Endodermal cell (in vitro differentiated cells): ENCODE measurements around the gene INSC. TPM values are rescaled to one million over a fixed set of nuclear protein-coding genes. Genes with fewer than 3 reads are reported as not detected.

Source experiments
- DNase-seq: peaks from one replicate; pipeline ENCODE4 v3.0.0-alpha.2; 2017
- H3K27ac ChIP-seq: 2 replicates; pipeline ENCODE4 v1.5.1; 2013; ENCODE audit warnings: mild to moderate bottlenecking, low read depth, low read length, moderate library complexity
- H3K27me3 ChIP-seq: 2 replicates; pipeline ENCODE4 v1.6.1; 2013; ENCODE audit warnings: mild to moderate bottlenecking, low read length, moderate library complexity; ENCODE audit not compliant: insufficient read depth, control insufficient read depth, poor library complexity, severe bottlenecking
- H3K36me3 ChIP-seq: 2 replicates; pipeline ENCODE4 v1.7.0; 2013; ENCODE audit warnings: mild to moderate bottlenecking, low read length, moderate library complexity; ENCODE audit not compliant: control insufficient read depth, insufficient read depth
- H3K4me1 ChIP-seq: one replicate; pipeline ENCODE4 v1.7.0; 2013; ENCODE audit warnings: low read length; ENCODE audit not compliant: control insufficient read depth, insufficient read depth
- H3K4me3 ChIP-seq: 2 replicates; pipeline ENCODE4 v1.5.1; 2013; ENCODE audit warnings: mild to moderate bottlenecking, low read length, moderate library complexity
- H3K9ac ChIP-seq: 2 replicates; pipeline ENCODE4 v1.6.1; 2013; ENCODE audit warnings: mild to moderate bottlenecking, low read length, moderate library complexity; ENCODE audit not compliant: poor library complexity, severe bottlenecking; ENCODE audit errors: extremely low read depth
- H3K9me3 ChIP-seq: 2 replicates; pipeline ENCODE4 v1.6.1; 2013; ENCODE audit warnings: mild to moderate bottlenecking, low read length, moderate library complexity; ENCODE audit not compliant: control insufficient read depth
- H3K27ac Mint-ChIP-seq: 2 replicates; pipeline ENCODE4 v1.8.0; 2020; ENCODE audit warnings: mixed read lengths
- H3K27me3 Mint-ChIP-seq: 2 replicates; pipeline ENCODE4 v1.8.0; 2021; ENCODE audit warnings: mild to moderate bottlenecking, mixed read lengths; ENCODE audit not compliant: insufficient read depth
- H3K36me3 Mint-ChIP-seq: 2 replicates; pipeline ENCODE4 v1.8.0; 2020; ENCODE audit warnings: low read depth, mixed read lengths
- H3K4me1 Mint-ChIP-seq: 2 replicates; pipeline ENCODE4 v1.8.0; 2020; ENCODE audit warnings: mixed read lengths
- H3K4me3 Mint-ChIP-seq: 2 replicates; pipeline ENCODE4 v1.8.0; 2020; ENCODE audit warnings: mild to moderate bottlenecking, moderate library complexity, mixed read lengths
- H3K9me3 Mint-ChIP-seq: 2 replicates; pipeline ENCODE4 v1.8.0; 2020; ENCODE audit warnings: mild to moderate bottlenecking, mixed read lengths
- WGBS, 2 experiments: methylation state at CpG; one replicate each; pipeline versions ENCODE4 v1.1.5 to v1.1.7; 2013; ENCODE audit warnings: missing lambda C conversion rate in 2 of 2, mixed read lengths in 1 of 2; ENCODE audit not compliant: insufficient coverage in 1 of 2, insufficient read length in 1 of 2; 5-methylcytosine and 5-hydroxymethylcytosine counted together
- total RNA-seq, 2 donors: library from RNA; stranded (reverse); fragmentation: NEBNext Ultra II Directional in 1 of 2; extraction: Animal tissue kit (Norgen Biotek cat#: 25700) in 1 of 2; gene quantifications; 2 replicates in 1 of 2; 3 replicates in 1 of 2; pipeline ENCODE4 v1.2.1, GENCODE V29; 2021
- TF ChIP-seq, protein P1 (sequence below): fragments of 200-600 bp; sonication (generic); conservative IDR thresholded peaks from 2 replicates; pipeline ENCODE4 v1.5.0; 2021; ENCODE audit warnings: antibody characterized with exemption, mild to moderate bottlenecking

Gene INSC
- total RNA-seq, 2 donors from 2014 or later: not detected

- Histone ChIP-seq H3K27me3 (peaks cover 5% of the 10 kb centered on the region), H3K9ac (no peak overlapping the region), H3K9me3 (no peaks in the 10 kb centered on the region), H3K4me1 (no peaks in the 10 kb centered on the region), H3K4me3 (no peak overlapping the region), H3K27ac (no peak overlapping the region), H3K36me3 (no peaks in the 10 kb centered on the region)
- DNase-seq: no peak
- peaks cover 3% of the 10 kb centered on the region for H3K27me3 Mint-ChIP-seq
- TF ChIP-seq, protein P1, sequence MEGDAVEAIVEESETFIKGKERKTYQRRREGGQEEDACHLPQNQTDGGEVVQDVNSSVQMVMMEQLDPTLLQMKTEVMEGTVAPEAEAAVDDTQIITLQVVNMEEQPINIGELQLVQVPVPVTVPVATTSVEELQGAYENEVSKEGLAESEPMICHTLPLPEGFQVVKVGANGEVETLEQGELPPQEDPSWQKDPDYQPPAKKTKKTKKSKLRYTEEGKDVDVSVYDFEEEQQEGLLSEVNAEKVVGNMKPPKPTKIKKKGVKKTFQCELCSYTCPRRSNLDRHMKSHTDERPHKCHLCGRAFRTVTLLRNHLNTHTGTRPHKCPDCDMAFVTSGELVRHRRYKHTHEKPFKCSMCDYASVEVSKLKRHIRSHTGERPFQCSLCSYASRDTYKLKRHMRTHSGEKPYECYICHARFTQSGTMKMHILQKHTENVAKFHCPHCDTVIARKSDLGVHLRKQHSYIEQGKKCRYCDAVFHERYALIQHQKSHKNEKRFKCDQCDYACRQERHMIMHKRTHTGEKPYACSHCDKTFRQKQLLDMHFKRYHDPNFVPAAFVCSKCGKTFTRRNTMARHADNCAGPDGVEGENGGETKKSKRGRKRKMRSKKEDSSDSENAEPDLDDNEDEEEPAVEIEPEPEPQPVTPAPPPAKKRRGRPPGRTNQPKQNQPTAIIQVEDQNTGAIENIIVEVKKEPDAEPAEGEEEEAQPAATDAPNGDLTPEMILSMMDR: no peak
- no peaks in the 10 kb centered on the region for H3K36me3 Mint-ChIP-seq
- H3K4me1 Mint-ChIP-seq: no peaks in the 10 kb centered on the region
- no peak overlapping the region for H3K4me3 Mint-ChIP-seq
- WGBS, 2 experiments: 94 to 100% methylated on average over 1 of the region's 1 CpG
- H3K9me3 Mint-ChIP-seq: no peaks in the 10 kb centered on the region
- H3K27ac Mint-ChIP-seq: no peak overlapping the region
Measured at GRCh38 chr11:15223318-15223717, 108.6 kb downstream of the INSC start.

DNA sequence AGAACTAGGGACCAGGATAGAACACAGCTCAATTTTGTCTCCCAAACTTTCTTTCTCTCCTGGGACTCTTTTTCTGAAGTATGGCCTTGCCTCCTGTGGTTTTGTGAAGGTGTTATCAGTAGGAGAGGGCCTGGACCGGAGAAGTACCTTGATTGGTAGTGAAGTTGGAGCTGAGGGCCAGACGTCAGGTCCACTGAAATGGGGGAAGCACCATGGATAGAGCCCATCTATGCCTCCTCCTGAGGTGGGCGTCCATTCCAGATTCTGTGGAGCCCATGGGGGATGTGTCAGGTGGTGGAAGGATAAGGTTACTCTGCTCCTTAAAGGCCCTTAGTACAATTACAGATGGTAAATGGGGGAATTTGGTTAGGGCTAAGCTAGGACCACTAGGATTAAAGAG, 109.7 kb downstream of the INSC start:
- H3K4me3 ChIP-seq: no peak overlapping the region
- H3K36me3 ChIP-seq: no peaks in the 10 kb centered on the region
- no peaks in the 10 kb centered on the region for H3K9me3 ChIP-seq
- 87 to 89% methylated on average over 2 to 3 of the region's 3 CpGs for WGBS, 2 experiments
- TF ChIP-seq, protein P1: no peak
- no peaks in the 10 kb centered on the region for H3K4me1 ChIP-seq
- peak; percentile 29 for DNase-seq
- no peak overlapping the region for H3K9ac ChIP-seq
- Mint-ChIP-seq H3K27ac (no peak overlapping the region), H3K9me3 (no peaks in the 10 kb centered on the region), H3K4me1 (no peaks in the 10 kb centered on the region), H3K36me3 (no peaks in the 10 kb centered on the region), H3K4me3 (no peak overlapping the region), H3K27me3 (peaks cover 3% of the 10 kb centered on the region)
- no peak overlapping the region for H3K27ac ChIP-seq
- H3K27me3 ChIP-seq: peaks cover 5% of the 10 kb centered on the region

DNA sequence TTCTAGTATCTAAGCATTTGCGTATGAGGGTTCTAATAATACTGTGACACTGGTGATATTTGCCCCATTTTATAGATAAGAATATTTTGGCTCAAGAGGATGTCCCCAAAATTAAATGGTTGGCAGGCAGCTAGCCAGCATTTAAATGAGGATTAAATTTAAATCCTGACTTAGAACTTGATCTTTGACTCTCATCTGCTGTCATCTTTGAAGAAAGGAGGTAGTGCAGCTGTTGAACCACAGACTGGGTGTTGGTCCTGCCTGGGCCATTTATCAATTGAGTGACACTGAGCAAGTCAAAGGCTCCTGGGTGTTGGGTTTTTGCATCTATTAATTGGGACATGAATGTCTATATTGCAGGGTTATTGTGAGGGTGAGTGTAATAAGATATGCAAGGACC, 112.3 kb downstream of the INSC start:
- TF ChIP-seq, protein P1: no peak
- H3K4me3 ChIP-seq: no peak overlapping the region
- Mint-ChIP-seq H3K4me1 (no peaks in the 10 kb centered on the region), H3K27ac (no peak overlapping the region), H3K36me3 (no peaks in the 10 kb centered on the region), H3K9me3 (no peaks in the 10 kb centered on the region), H3K27me3 (peaks cover 3% of the 10 kb centered on the region), H3K4me3 (no peak overlapping the region)
- H3K4me1 ChIP-seq: no peaks in the 10 kb centered on the region
- H3K27ac ChIP-seq: no peak overlapping the region
- no peak for DNase-seq
- H3K9me3 ChIP-seq: no peaks in the 10 kb centered on the region
- 89 to 93% methylated on average over 1 of the region's 1 CpG for WGBS, 2 experiments
- no peak overlapping the region for H3K9ac ChIP-seq
- H3K27me3 ChIP-seq: peaks cover 5% of the 10 kb centered on the region
- no peaks in the 10 kb centered on the region for H3K36me3 ChIP-seq
